Activated CD4-positive, alpha-beta T cell treated with anti-CD3 and anti-CD28 coated beads for 4 hours (primary cell): Measurements from ENCODE around the gene IFI27L1.
"Not testable (repeated sequence)": the region's sequence is repeated elsewhere in the genome, so short reads cannot be mapped to it uniquely, and the experiment has no call there.

Source experiments
- DNase-seq, 2 donors: peaks; one replicate each; pipeline ENCODE4 v3.0.0-alpha.2; 2020

Gene IFI27L1

GRCh38 chr14:94048691-94049624 is 32.2 kb upstream of the IFI27L1 start:
- DNase-seq: no peak

- no peak for DNase-seq
These were observed 31.5 kb upstream of the IFI27L1 start for GRCh38 chr14:94049625-94050023.

GRCh38 chr14:94050231-94050880 is 30.8 kb upstream of the IFI27L1 start:
- DNase-seq: no peak

DNA sequence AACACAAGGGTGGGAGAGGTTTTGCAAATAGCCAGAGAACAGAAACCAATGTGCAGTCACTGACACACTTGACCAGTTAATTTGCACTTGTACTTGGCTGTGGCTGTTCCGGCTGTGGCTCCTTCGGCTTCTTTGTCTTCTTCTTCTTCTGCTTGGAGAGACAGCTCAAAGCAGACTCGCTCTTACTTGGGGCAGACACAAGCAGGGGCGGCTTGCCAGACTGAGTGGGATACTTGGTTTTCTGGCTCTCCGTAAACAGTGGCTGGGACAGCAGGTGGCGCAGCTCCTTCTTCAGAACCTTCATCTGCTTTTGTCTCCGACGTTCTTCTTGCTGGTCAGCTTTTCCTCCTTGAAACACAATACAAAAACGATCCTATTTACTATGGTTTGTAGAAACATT is 30.0 kb upstream of the IFI27L1 start:
- DNase-seq: no peak

GRCh38 chr14:94051779-94052178 is 29.3 kb upstream of the IFI27L1 start:
- DNase-seq: no peak

DNA sequence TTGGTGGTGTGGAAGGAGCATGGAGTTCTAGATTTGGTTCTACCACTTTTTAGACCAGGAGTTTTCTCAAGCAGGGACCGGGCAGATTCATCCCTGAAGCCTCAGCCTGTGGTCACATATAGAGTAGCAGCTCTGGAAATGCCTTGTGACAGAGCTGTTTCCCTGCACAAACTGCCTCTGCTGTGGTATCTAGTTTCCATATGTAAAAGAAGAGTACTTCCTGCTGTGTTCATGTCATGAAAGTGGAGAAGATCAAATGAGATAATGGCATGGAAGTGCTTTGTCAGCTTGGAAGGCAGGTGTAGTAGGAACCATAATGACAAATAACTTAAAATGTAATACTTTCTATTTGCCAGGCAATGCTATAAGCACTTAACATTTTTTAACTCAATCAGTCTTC is 28.9 kb upstream of the IFI27L1 start:
- no peak for DNase-seq

- no peak for DNase-seq
These were observed 28.4 kb upstream of the IFI27L1 start for GRCh38 chr14:94052662-94053061.

DNA sequence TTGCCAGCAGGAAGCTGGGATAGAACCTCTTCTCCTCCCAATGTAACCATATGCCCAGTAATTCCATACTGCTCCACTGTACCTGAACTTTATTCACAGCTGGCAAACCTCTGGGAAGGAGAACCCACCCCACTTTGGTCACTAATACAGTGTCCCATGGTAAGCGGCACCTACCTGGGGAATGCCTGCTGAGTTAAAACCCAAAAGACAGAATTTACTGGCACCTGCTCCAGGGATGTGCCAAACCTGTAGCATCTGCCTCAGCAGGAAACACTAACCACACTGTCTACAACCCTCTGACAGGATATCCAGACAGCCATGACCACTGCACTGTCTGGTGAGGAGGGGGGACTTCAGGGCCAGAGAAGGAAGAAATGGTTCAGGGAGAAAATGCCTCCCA is 26.7 kb upstream of the IFI27L1 start:
- DNase-seq: no peak

GRCh38 chr14:94054936-94055335 is 26.2 kb upstream of the IFI27L1 start:
- no peak for DNase-seq

GRCh38 chr14:94056579-94057308 is 24.4 kb upstream of the IFI27L1 start:
- DNase-seq: peak in 1 of 2 donors; percentile 37

- no peak for DNase-seq
These were observed 22.9 kb upstream of the IFI27L1 start for GRCh38 chr14:94058128-94058673.

- no peak for DNase-seq
These were observed 22.4 kb upstream of the IFI27L1 start for GRCh38 chr14:94058674-94059138.

GRCh38 chr14:94059998-94060397 is 21.1 kb upstream of the IFI27L1 start:
- DNase-seq: no peak

DNA sequence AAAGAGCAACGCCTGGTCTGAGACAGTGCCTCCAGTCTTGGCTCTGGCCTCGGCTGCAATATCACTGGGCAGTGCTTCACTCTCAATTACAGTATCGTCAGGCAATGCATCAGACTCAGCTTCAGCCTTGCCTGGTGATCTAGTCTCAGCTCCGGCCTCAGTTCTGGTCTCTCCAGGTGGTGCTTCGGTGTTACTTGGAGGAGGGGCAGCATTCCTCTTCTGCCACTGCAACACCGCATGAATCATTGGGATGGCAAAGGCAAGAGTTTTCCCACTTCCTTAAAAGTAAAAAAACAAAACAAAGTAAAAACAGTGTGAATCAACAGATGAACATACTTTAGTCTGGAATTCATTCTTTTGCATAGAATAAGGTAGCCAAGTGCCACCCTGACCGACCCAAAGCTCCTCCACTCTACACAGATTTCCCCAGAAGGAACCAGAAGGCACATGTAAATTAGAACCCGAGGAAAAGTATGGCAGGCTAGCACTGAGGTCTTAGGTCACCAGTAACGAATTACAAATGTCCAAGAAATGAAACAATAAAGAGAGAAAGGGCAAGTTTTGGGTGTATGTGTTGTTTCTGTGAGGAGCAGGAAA is 18.7 kb upstream of the IFI27L1 start:
- DNase-seq: no peak

- no peak for DNase-seq
These were observed 14.9 kb upstream of the IFI27L1 start for GRCh38 chr14:94066089-94066676.

DNA sequence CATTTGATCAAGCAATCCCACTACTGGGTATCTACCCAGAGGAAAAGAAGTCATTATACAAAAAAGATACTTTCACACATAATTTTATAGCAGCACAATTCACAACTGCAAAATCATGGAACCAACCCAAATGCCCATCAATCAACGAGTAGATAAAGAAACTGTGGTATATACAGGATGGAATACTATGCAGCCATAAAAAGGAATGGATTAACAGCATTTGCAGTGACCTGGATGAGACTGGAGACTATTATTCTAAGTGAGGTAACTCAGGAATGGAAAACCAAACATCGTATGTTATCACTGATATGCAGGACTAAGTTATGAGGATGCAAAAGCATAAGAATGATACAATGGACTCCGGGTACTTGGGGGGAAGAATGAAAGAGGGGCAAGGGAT is 9.0 kb upstream of the IFI27L1 start:
- not testable (repeated sequence) for DNase-seq

GRCh38 chr14:94074534-94074933 is 6.6 kb upstream of the IFI27L1 start:
- DNase-seq: no peak

DNA sequence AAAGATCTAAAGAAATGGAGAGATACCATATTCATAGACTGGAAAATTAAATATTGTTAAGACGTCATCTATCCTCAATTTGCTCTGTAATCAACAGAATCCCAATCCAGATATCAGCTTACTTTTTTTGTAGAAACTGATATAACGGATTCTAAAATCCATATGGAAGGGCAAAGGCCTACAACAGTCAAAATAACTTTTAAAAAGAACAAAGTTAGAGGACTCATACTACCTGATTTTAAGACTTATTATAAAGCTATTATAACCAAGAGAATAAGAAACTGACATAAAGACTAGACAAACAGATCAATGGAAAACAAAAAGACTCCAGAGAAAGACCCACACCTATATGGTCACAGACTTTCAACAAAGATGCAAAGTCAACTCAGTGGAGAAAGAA is 6.1 kb upstream of the IFI27L1 start:
- no peak for DNase-seq

- DNase-seq: no peak
These were observed 3.8 kb upstream of the IFI27L1 start for GRCh38 chr14:94077111-94077821.

- DNase-seq: no peak
These were observed 3.3 kb upstream of the IFI27L1 start for GRCh38 chr14:94077823-94078222.

- peak in 1 of 2 donors; percentile 11 for DNase-seq
These were observed 1.1 kb upstream of the IFI27L1 start for GRCh38 chr14:94079891-94080620.
